Breast epithelium (tissue), 4 donors: ENCODE results near the gene GSK3A. TPM values are rescaled to one million over a fixed set of nuclear protein-coding genes. Genes with fewer than 3 reads are reported as not detected.

Experiments
- DNase-seq, 2 donors: peaks; one replicate each; pipeline ENCODE4 v3.0.0-alpha.2; 2019; ENCODE audit warnings: low spot score in 2 of 2
- H3K27ac ChIP-seq, 2 donors: fragments of 200-600 bp; sonication (generic) in 1 of 2; one replicate each; pipeline ENCODE4 v1.5.1; 2016 to 2019; ENCODE audit warnings: mild to moderate bottlenecking in 1 of 2
- H3K27me3 ChIP-seq, 2 donors: fragments of 200-600 bp; sonication (generic) in 1 of 2; one replicate each; pipeline versions ENCODE4 v1.5.1 to v1.6.0; 2017 to 2019; ENCODE audit warnings: control low read depth in 1 of 2, mild to moderate bottlenecking in 1 of 2
- H3K36me3 ChIP-seq: fragments of 200-600 bp; one replicate; pipeline ENCODE4 v1.5.1; 2019
- H3K4me1 ChIP-seq, 2 donors: fragments of 200-600 bp; sonication (generic); one replicate each; pipeline ENCODE4 v1.5.1; 2016 to 2019; ENCODE audit warnings: control low read depth in 1 of 2
- H3K4me3 ChIP-seq, 3 donors: fragments of 200-600 bp; sonication (generic); 1 replicate in 2 of 3; 2 replicates in 1 of 3; pipeline ENCODE4 v1.5.1; 2016 to 2019; ENCODE audit warnings: mild to moderate bottlenecking in 3 of 3, moderate library complexity in 2 of 3
- H3K9me3 ChIP-seq, 2 donors: fragments of 200-600 bp; sonication (generic) in 1 of 2; one replicate each; pipeline ENCODE4 v1.5.1; 2016 to 2019; ENCODE audit warnings: control low read depth in 1 of 2
- CTCF ChIP-seq, 3 donors: fragments of 450-650 bp; IDR thresholded peaks; one replicate each; pipeline ENCODE4 v1.5.1; 2016 to 2017; ENCODE audit warnings: antibody characterized with exemption in 3 of 3, mild to moderate bottlenecking in 3 of 3, moderate library complexity in 3 of 3
- POLR2A ChIP-seq: fragments of 450-650 bp; IDR thresholded peaks from one replicate; pipeline ENCODE4 v1.6.1; 2016; ENCODE audit warnings: antibody characterized with exemption, mild to moderate bottlenecking, moderate library complexity
- POLR2AphosphoS5 ChIP-seq, 3 donors: sonication (generic); formaldehyde crosslinking; IDR thresholded peaks; one replicate each; pipeline ENCODE4 v1.6.1; 2017; ENCODE audit warnings: antibody characterized with exemption in 3 of 3
- intact Hi-C: fragments of 100-400 bp; cut with DNase I; formaldehyde crosslinking; loops from one replicate; pipeline ENCODE4 v1.15.1; 2023; ENCODE audit warnings: low total_unique reads
- total RNA-seq, 3 donors: library from RNA; depleted of rRNA; stranded (reverse); fragments of >200 nt; gene quantifications; one replicate each; pipeline ENCODE4 v1.1.0, GENCODE V29; 2016

GSK3A gene
- total RNA-seq, 3 donors from 2014 or later = 18.7 to 22.1 (median 19.8) TPM

DNA sequence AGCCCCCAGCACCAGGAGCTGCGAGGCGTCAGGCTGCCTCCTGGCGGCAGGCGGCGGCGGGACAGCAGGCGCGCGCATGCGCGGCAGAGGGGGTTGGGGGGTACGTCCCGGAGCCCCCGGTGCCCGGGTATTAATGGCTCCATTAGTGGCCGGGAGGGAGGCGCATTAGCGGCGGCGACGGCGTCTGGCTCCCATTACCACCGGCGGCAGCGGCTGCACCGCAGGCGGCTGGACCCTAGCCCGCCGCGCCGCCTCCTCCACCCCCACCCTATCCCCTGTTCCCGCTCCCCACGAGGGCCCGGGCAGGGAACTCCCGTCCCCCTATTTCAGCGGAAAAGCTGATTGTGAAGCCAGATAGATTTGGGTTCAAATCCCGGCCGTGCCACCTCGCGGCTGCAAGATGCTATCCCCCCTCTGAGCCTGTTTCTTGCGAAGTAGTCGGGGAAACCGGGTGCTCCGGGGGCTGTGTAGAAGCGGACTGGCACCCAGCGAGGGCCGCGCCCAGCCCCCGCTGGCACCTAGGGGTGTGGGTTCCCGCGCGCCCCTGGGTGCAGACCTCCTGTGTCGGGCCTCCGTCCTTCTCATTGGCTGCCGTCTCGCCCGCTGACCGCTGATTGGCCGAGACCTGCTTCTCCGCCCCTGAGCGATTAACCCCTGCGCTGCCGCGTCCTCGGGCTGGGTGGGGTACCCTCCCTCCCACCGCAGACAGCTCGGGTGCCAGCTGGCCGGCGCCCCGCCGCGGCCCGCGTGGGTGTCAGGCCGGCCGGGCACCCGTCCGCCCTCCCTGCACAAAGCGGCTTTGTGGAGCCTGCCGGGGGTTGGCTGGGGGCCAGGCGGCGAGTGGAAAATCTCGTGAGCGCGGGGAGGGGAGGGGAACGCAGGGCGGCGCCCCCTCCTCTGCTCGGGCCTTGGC is 37.8 kb upstream of the GSK3A start:
- Histone ChIP-seq H3K27me3 (no peaks in the 10 kb centered on the region), H3K27ac (peak overlapping the region; percentile 97 to 100), H3K9me3 (no peaks in the 10 kb centered on the region), H3K4me3 (peak overlapping the region; percentile 77 to 93 (median 83)), H3K4me1 (peaks cover 17 to 40% of the 10 kb centered on the region in 2 donors), H3K36me3 (no peaks in the 10 kb centered on the region)
- DNase-seq = peak; percentile 87 to 91
- TF ChIP-seq CTCF (IDR thresholded peaks at IDR 0.05) (peak; percentile 88 to 97 (median 88)), POLR2A (no peak), POLR2AphosphoS5 (IDR thresholded peaks at IDR 0.05) (peak; percentile 80 to 87 (median 81))
- intact Hi-C loops = no loop called here

DNA sequence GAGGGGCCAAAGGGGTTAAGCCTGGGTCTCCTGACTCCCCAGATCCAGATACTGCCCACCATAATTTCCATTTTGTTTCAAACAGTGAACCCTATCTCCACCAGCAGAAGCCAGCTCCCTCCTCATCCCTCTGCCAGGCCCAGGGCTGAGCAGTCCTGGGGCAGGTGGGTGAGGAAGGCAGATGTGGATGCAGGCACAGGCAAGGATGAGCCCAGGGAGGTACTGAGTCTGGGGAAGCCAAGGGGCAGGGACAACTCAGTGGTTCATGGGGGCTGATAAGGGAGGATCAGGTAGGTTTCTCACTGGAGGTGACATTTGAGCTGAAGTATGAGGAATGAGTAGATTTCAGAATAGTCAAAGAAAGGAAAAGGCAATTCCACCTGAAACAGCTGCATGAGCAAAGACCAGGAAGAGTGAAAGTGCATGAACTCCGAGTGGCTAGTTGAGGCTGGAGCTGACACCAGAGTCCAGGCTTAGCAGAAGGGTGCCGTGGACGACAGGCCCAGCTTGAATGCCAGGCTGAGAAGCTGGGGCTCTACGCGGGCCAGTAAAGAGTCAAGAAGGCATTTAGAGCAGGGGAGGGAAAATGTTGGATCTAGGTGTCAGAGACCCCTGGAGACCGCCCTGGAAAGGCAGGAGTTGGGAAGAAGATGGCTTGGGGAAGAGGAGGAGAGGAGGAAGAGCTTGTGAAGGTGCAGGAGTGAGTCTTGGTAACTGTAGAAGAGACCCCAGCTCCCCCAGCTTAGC is 36.9 kb upstream of the GSK3A start:
- H3K27ac ChIP-seq = peak overlapping the region; percentile 97 to 100
- DNase-seq = no peak
- TF ChIP-seq POLR2AphosphoS5 (IDR thresholded peaks at IDR 0.05) = no peak
- no peak for TF ChIP-seq POLR2A
- intact Hi-C loops = no loop called here
- H3K4me3 ChIP-seq = peak overlapping the region; percentile 77 to 93 (median 83)
- H3K36me3 ChIP-seq = no peaks in the 10 kb centered on the region
- no peaks in the 10 kb centered on the region for H3K9me3 ChIP-seq
- H3K4me1 ChIP-seq = peaks cover 14 to 46% of the 10 kb centered on the region in 2 donors
- H3K27me3 ChIP-seq = no peaks in the 10 kb centered on the region

DNA sequence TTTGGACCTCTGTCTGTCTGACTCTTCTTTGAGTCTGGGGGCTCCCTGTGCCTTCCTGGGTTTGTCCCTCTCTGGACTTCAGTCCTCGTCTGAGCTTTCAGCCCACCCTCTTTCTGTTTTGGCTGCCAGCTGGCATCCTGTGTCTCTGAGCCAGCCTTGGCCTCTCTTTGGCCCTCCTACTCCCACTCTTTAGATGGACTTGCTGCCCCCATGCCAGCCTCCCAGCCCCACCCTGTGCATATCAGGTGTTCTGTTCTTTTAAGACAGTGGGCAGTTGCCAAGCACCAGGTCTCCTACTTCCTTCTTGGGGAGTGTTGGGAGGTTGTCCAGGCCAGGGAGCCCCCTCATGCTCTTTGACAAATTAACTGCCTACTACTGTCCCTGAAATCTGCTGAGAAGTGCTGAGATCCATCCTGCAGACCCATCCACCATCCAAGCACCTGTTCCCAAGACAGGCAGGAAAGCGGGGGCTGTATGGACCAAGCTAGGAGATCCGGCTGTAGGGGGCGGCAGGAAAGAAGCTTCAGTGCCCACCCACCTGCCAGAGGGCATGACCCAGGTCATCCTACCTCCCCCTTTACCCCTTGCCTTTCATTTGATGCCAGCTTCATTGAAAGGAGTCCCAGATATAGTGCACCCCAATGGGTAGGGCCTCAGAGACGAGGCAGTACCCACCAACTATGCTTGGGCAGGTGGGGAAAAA is 36.2 kb upstream of the GSK3A start:
- Histone ChIP-seq H3K36me3 (no peaks in the 10 kb centered on the region), H3K27ac (peak overlapping the region; percentile 97 to 100), H3K9me3 (no peaks in the 10 kb centered on the region), H3K27me3 (no peaks in the 10 kb centered on the region), H3K4me1 (peaks cover 14 to 46% of the 10 kb centered on the region in 2 donors), H3K4me3 (peak overlapping the region in 2 of 3 donors; percentile 41 to 83)
- intact Hi-C loops = no loop called here
- TF ChIP-seq POLR2AphosphoS5 (IDR thresholded peaks at IDR 0.05) (no peak), CTCF (IDR thresholded peaks at IDR 0.05) (no peak), POLR2A (no peak)
- peak in 1 of 2 donors; percentile 68 for DNase-seq

- Histone ChIP-seq H3K9me3 (no peaks in the 10 kb centered on the region), H3K4me1 (peaks cover 13 to 41% of the 10 kb centered on the region in 2 donors), H3K4me3 (peak overlapping the region in 2 of 3 donors; percentile 14 to 41), H3K36me3 (no peaks in the 10 kb centered on the region), H3K27me3 (no peaks in the 10 kb centered on the region), H3K27ac (peak overlapping the region; percentile 97 to 100)
- TF ChIP-seq POLR2AphosphoS5 (IDR thresholded peaks at IDR 0.05) = peak in 2 of 3 donors; percentile 43 to 46
- TF ChIP-seq POLR2A = no peak
- DNase-seq = peak; percentile 67 to 91
- intact Hi-C loops = no loop called here
Observed at GRCh38 chr19:42277821-42278451, 35.5 kb upstream of the GSK3A start.

- Histone ChIP-seq H3K27ac (peak overlapping the region; percentile 97 to 100), H3K9me3 (no peaks in the 10 kb centered on the region), H3K27me3 (no peaks in the 10 kb centered on the region), H3K4me3 (no peak overlapping the region), H3K4me1 (peaks cover 10 to 32% of the 10 kb centered on the region in 2 donors), H3K36me3 (no peaks in the 10 kb centered on the region)
- no peak for TF ChIP-seq POLR2AphosphoS5 (IDR thresholded peaks at IDR 0.05)
- no peak for TF ChIP-seq POLR2A
- TF ChIP-seq CTCF (IDR thresholded peaks at IDR 0.05) = no peak
- no peak for DNase-seq
- intact Hi-C loops = no loop called here
Observed at GRCh38 chr19:42276821-42277220, 34.4 kb upstream of the GSK3A start.
